Fibroblast of skin of right biceps (primary cell): ENCODE results near the gene GIGYF2.

Experiments
- DNase-seq: peaks from one replicate; pipeline ENCODE4 v3.0.0-alpha.2; 2013

Gene GIGYF2

DNA sequence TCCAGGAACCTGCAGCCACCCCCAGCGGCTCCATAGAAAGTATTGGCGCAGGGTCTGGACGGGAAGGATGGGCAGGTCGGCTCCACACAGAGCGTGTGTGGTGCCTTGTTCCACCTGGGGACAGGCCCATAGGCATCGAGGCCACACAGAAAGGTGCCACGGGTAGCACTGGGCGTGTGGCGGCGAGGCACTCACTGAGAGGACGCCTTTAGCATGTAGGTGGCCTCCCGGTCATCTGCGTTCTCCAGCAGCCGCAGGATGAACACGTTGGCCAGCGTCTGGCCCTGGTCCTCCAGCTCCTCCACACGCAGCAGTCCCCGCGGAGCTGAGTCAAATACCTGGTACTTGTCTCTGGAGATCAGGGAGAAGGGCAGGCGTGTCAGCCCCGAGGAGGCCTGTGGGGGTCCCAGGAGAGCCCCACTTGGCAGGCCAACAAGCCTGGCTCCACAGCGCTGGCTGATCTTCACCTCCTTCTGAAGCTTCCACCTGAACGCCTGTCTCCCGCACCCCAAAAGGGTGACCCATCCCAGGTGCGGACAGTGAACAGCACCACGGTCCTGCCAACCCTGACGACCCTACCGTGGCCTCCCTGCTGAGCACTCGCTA, 186.1 kb downstream of the GIGYF2 start:
- no peak for DNase-seq

GRCh38 chr2:232884001-232884421, 186.9 kb downstream of the GIGYF2 start:
- no peak for DNase-seq

GRCh38 chr2:232884549-232885263, 187.6 kb downstream of the GIGYF2 start:
- DNase-seq, result no peak

DNA sequence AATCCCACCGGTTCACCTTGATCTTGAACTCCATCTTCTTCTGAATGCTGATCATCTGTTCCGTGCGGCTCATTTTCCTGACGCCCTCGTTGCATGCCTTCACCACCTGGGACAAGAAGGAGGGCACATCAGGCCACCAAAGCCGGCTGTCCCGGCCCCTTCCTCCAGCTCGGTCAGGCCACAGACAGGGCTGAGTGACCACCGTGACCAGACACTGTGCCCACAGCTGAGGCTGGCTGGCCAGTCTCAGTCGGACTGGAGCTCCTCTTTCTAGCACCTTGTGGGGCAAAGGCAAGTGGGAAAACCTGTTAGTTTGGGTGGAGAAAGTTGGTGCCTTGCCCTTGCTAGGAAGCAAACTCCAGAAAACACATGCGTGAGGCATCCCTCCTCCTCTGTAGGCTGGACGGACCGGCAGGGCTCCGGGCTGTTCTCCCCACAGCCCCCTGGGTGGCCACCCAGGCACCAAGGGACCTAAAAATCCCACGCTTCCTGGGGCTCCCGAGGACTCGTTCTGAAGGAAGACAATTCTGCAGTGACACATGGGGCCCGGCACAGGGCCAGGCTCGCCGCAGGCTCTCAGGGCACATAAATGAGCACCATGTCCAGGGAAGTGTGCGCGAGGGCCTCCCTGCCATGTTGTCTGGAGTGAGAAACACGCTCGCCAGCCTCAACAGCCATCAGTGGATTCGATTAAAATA, 188.3 kb downstream of the GIGYF2 start:
- DNase-seq, result no peak

GRCh38 chr2:232886176-232886575, 189.0 kb downstream of the GIGYF2 start:
- DNase-seq, result no peak

GRCh38 chr2:232886632-232887031, 189.5 kb downstream of the GIGYF2 start:
- DNase-seq, result no peak

- DNase-seq, result no peak
Measured at GRCh38 chr2:232887171-232887850, 190.2 kb downstream of the GIGYF2 start.

- no peak for DNase-seq
Measured at GRCh38 chr2:232888099-232888836, 191.1 kb downstream of the GIGYF2 start.

- DNase-seq, result no peak
Measured at GRCh38 chr2:232888839-232889529, 191.9 kb downstream of the GIGYF2 start.

- DNase-seq, result no peak
Measured at GRCh38 chr2:232889876-232890401, 192.8 kb downstream of the GIGYF2 start.

DNA sequence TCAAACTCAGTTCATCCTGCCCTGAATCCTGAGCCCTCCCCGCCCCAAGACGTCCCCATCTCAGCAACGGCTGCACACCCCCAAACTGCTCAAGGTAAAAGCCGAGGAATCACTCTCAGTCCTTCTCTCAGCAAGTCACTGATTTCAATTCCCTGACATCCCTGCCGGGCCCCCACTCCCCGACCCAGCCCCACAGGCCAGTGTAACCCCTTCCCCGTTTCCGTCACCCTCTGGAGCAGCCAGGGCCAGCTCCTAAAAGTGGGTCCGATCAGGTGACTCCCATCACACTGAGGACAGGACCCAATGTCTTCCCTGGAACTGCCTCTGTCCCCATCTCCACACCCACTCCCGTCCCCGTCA, 193.4 kb downstream of the GIGYF2 start:
- no peak for DNase-seq

GRCh38 chr2:232890896-232891601, 193.9 kb downstream of the GIGYF2 start:
- DNase-seq, result peak; percentile 21

DNA sequence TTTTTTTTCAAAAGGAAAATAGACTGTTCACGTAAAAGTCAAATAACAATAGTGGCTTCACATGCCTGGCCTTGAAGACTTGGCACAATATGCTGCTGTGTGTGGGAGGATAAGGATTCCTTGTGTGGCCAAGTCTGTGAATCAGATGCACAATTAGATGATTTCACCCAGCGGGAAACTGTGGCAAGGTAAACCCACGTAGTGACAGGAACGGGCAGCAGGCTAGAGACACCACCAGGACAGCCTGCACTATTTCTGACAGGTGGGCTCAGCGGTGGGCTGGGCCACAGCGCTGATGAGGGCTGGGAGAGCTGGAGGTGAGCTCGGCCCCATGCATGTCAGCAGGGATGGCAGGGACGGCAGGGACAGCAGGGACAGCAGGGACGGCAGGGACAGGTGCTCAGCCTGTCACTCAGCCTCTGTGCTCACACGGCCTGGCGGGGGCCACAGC, 194.5 kb downstream of the GIGYF2 start:
- peak; percentile 36 for DNase-seq

DNA sequence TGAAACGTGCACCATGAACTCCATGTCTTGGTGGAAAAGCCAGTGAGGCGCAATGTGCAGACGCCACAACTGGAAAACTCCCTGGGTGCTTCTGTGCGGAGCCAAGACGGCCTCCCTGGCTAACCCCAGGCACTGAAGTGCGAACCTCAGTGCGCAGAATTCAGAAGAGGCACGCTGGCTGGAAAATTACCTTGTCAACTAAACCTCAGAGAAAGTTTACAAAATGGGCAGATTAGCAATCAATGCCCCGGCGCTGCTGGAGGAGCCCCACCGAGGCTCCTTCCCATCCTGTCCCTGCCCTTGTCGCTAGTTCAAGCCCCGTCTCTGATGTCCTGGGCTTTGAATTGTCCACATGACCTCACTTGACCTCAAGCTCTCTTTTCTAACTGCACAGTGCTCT, 195.1 kb downstream of the GIGYF2 start:
- no peak for DNase-seq

GRCh38 chr2:232892843-232893242, 195.7 kb downstream of the GIGYF2 start:
- DNase-seq, result no peak

GRCh38 chr2:232893834-232894233, 196.7 kb downstream of the GIGYF2 start:
- DNase-seq, result no peak

DNA sequence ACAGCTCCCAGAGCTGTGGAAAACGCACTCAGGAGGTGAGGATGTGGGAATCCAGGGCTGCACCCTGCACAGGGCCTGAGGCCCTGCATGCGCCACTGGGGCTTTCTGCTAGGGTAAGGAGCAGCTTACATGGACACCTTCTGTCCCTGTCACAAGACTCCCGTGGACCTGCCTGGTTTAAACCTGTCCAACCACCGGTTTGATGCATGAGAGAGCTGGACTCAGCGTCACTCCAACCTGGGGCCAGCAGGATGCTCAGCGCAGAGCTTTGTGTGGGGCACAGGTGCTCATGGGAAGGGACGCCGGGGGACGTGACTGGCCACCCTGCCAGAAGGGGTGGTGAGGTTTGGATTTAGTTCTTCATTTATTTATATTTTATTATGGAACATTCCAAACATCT, 197.1 kb downstream of the GIGYF2 start:
- DNase-seq, result no peak

- DNase-seq, result no peak
Measured at GRCh38 chr2:232894746-232895145, 197.6 kb downstream of the GIGYF2 start.

- DNase-seq, result no peak
Measured at GRCh38 chr2:232896111-232896510, 199.0 kb downstream of the GIGYF2 start.

- no peak for DNase-seq
Measured at GRCh38 chr2:232896720-232897597, 199.8 kb downstream of the GIGYF2 start.
